Heart left ventricle (tissue), 16 donors: ENCODE results near the gene WDR5B. TPM values are rescaled to one million over a fixed set of nuclear protein-coding genes. Genes with fewer than 3 reads are reported as not detected.
"Not testable (repeated sequence)": the region's sequence is repeated elsewhere in the genome, so short reads cannot be mapped to it uniquely, and the experiment has no call there.

Experiments used
- ATAC-seq, 4 donors: fragments of 200-7000 bp; cut with Tn5 transposase; one replicate each; pipeline ENCODE4 v1.9.1; 2020 to 2022; ENCODE audit warnings: moderate library complexity in 4 of 4, mild to moderate bottlenecking in 3 of 4, moderate number of reproducible peaks in 1 of 4
- DNase-seq, 5 donors: peaks; one replicate each; pipeline ENCODE4 v3.0.0-alpha.2; 2020
- H3K27ac ChIP-seq, 12 donors: fragments of 200-600 bp; sonication (generic) in 4 of 12; one replicate each; pipeline versions ENCODE4 v1.5.0 to v1.8.0; 2016 to 2022; ENCODE audit warnings: mild to moderate bottlenecking in 2 of 12
- H3K27me3 ChIP-seq, 9 donors: fragments of 200-600 bp; sonication (generic) in 2 of 9; one replicate each; pipeline versions ENCODE4 v1.5.1 to v1.8.0; 2016 to 2022; ENCODE audit warnings: mild to moderate bottlenecking in 3 of 9
- H3K36me3 ChIP-seq, 9 donors: fragments of 200-600 bp; sonication (generic) in 2 of 9; one replicate each; pipeline versions ENCODE4 v1.5.0 to v1.8.0; 2018 to 2022; ENCODE audit warnings: mild to moderate bottlenecking in 2 of 9
- H3K4me1 ChIP-seq, 12 donors: fragments of 200-600 bp; sonication (generic) in 4 of 12; one replicate each; pipeline versions ENCODE4 v1.5.0 to v1.8.0; 2016 to 2022; ENCODE audit warnings: mild to moderate bottlenecking in 3 of 12
- H3K4me3 ChIP-seq, 12 donors: fragments of 200-600 bp; sonication (generic) in 4 of 12; one replicate each; pipeline versions ENCODE4 v1.5.0 to v1.8.0; 2017 to 2022; ENCODE audit warnings: mild to moderate bottlenecking in 9 of 12, moderate library complexity in 4 of 12
- H3K9me3 ChIP-seq, 12 donors: fragments of 200-600 bp; sonication (generic) in 4 of 12; one replicate each; pipeline versions ENCODE4 v1.5.0 to v1.8.0; 2016 to 2022; ENCODE audit warnings: mild to moderate bottlenecking in 1 of 12
- POLR2A ChIP-seq, 2 donors: fragments of 450-650 bp; IDR thresholded peaks; one replicate each; pipeline ENCODE4 v1.6.1; 2017; ENCODE audit warnings: antibody characterized with exemption in 2 of 2, mild to moderate bottlenecking in 2 of 2, moderate library complexity in 2 of 2
- WGBS, 4 donors: extraction: QIAGEN DNeasy Blood & Tissue Kit in 2 of 4; methylation state at CpG; one replicate each; pipeline versions ENCODE4 v1.1.5 to v1.1.7; 2013 to 2018; 5-methylcytosine and 5-hydroxymethylcytosine counted together
- intact Hi-C, 10 donors: fragments of 100-400 bp; cut with DNase I; formaldehyde crosslinking; loops; one replicate each; pipeline versions ENCODE4 v1.11.1 to v1.14.2; 2022
- polyA plus RNA-seq, 2 donors: library from polyadenylated mRNA; stranded (reverse); fragments of 200-250 nt; gene quantifications; one replicate each; pipeline ENCODE4 v1.2.3, GENCODE V29; 2013
- total RNA-seq, 9 donors: library from RNA; depleted of rRNA in 2 of 9; stranded (reverse); fragments of >200 nt in 2 of 9; fragmentation: NEBNext Ultra II Directional in 3 of 9; extraction: Animal tissue kit (Norgen Biotek cat#: 25700) in 3 of 9; gene quantifications; one replicate each; pipeline versions ENCODE4 v1.1.0 to v1.2.4, GENCODE V29; 2016 to 2023
- TF ChIP-seq, protein P1 (sequence below), 12 donors: fragments of 200-600 bp; sonication (generic) in 4 of 12; IDR thresholded peaks; one replicate each; pipeline versions ENCODE4 v1.5.0 to v1.8.0; 2018 to 2022; ENCODE audit warnings: antibody characterized with exemption in 12 of 12, mild to moderate bottlenecking in 5 of 12
- donor health status: ischemic (EF 13 %, LVEDD 7.1; RV severe dilation, severe dysfunction).
- donor health status: healthy with polysubstance abuse.
- donor health status: DM: no; HTN: yes; CAD: no.
- donor health status: DM: no; HTN: no; CAD: no.
- donor health status: ischemic (EF 25% LVEDD 6.9; RV normal size, moderate dysfunction).
- donor health status: ischemic (EF 25% LVEDD 5.7; RV mildly dilated, moderate dysfunction).
- donor health status: healthy.
- donor health status: DM: yes; HTN: yes; CAD: no.
- donor health status: ischemic (EF 35%, LVEDD 5.7; RV mildly dilated, moderate dysfunction).
- donor health status: nonischemic (EF 11% LVEDD 7.7; RV severe dilation, severe dysfunction).
- donor health status: DM: yes; HTN: yes; CAD: no.
- donor health status: PGD.
- donor health status: ischemic (EF 29% LVEDD 5.4; RV normal size, mild dysfunction).
- donor health status: nonischemic (EF 23%, LVEDD 6.1; RV moderate dilation, normal function).

WDR5B gene
- total and polyA plus RNA-seq, 11 donors: 1.3 to 4.9 (median 2.9) TPM

DNA sequence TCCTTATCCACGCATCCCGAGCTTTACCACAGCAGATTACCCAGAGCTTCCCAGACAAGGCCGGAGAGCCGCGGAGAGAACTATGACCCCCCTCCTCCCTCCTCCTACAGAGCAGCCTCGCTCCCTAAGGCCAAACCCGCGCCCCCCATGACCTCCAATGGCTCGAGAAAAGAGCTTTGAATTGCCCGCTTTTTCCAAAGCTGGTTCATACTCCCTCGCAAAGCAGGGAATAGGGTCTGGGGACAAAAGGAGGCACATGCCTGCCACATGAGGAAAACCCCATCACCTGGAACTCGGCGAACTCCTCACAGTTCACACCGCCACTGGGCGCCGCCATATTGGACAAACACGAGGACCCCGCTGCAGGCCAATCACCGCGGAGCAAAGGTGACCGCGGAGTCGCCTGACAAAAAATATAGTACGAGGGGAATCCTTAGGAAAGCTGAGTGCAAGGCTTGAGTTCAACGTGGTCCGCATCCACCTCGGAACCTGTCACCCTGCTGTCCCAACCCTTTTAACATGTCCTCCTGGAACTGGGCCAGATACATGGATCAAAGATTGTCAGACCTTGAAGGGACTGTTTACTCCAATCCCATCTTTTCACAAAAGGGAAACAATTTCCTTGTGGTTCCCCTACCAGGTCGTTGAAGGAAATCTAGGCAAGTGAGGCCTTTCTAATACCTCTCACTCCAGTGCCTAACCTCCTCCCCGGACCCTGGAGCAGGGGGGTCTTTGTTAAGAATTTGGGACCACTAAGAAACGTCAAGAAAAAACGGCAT lies 32.8 kb downstream of the WDR5B start, which contains the start of gene MIX23:
Gene MIX23, minus strand, starts transcription at position 344 of the 779 bp plus-strand sequence. Its CDS starts 7 bp downstream, at position 337.
- ATAC-seq: peak; percentile 80 to 87 (median 84)
- intact Hi-C loops: loop anchor here in 3 of 10 donors (5.0 to 10.0 kb wide), 3 partner anchors 294 to 838 kb away; partner anchors contain the start of genes GOLGB1 (in 1 of the 3) and POLQ (in 1 of the 3)

DNA sequence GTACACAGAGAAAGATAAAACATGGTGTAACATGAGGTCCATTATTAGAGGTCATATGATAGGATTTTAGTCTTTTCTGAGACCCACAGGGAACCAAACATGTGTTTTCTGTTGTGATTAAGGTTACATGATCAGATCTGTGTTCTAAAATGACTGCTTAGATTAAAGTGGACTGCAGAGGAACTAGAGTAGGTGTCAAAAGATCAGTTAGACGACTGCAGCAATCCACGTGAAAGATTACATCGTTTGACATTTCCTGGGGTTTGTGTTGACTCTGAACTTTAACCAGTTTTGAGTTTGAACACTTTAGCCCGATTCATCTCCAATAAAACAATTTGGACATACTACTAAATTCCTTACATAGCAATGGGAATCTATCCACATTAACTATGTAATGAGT lies 37.9 kb downstream of the WDR5B start:
- ATAC-seq: no peak
- Histone ChIP-seq H3K27me3 (no peaks in the 10 kb centered on the region), H3K4me3 (no peak overlapping the region), H3K9me3 (no peaks in the 10 kb centered on the region), H3K27ac (no peak overlapping the region), H3K36me3 (peaks cover 0 to 15% (median 0%) of the 10 kb centered on the region in 9 donors), H3K4me1 (peaks cover 0 to 15% (median 8%) of the 10 kb centered on the region in 12 donors)
- no peak for DNase-seq
- intact Hi-C loops: no loop called here
- TF ChIP-seq, protein P1, sequence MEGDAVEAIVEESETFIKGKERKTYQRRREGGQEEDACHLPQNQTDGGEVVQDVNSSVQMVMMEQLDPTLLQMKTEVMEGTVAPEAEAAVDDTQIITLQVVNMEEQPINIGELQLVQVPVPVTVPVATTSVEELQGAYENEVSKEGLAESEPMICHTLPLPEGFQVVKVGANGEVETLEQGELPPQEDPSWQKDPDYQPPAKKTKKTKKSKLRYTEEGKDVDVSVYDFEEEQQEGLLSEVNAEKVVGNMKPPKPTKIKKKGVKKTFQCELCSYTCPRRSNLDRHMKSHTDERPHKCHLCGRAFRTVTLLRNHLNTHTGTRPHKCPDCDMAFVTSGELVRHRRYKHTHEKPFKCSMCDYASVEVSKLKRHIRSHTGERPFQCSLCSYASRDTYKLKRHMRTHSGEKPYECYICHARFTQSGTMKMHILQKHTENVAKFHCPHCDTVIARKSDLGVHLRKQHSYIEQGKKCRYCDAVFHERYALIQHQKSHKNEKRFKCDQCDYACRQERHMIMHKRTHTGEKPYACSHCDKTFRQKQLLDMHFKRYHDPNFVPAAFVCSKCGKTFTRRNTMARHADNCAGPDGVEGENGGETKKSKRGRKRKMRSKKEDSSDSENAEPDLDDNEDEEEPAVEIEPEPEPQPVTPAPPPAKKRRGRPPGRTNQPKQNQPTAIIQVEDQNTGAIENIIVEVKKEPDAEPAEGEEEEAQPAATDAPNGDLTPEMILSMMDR (IDR thresholded peaks at IDR 0.05): no peak
- TF ChIP-seq POLR2A (IDR thresholded peaks at IDR 0.05): no peak
- WGBS, 4 donors: 63 to 68% (median 65%) methylated on average over 4 of the region's 4 CpGs

More for the DNA sequence above, 32.8 kb downstream of the WDR5B start, which contains the start of gene MIX23:
- 0% methylated on average over 22 to 31 of the region's 31 CpGs for WGBS, 4 donors
- Histone ChIP-seq H3K4me3 (peak within 1 kb of the TSS; percentile 63 to 94 (median 72)), H3K27me3 (no peaks in the 10 kb centered on the region), H3K27ac (peak within 1 kb of the TSS; percentile 49 to 94 (median 90)), H3K36me3 (peaks cover 0 to 9% (median 0%) of the 10 kb centered on the region in 9 donors), H3K9me3 (no peaks in the 10 kb centered on the region), H3K4me1 (peaks cover 0 to 44% (median 12%) of the 10 kb centered on the region in 12 donors)
- TF ChIP-seq, protein P1 (IDR thresholded peaks at IDR 0.05): peak in 2 of 12 donors; percentile 10 to 15
- TF ChIP-seq POLR2A (IDR thresholded peaks at IDR 0.05): no peak
- DNase-seq: peak; percentile 87 to 92 (median 89)

DNA sequence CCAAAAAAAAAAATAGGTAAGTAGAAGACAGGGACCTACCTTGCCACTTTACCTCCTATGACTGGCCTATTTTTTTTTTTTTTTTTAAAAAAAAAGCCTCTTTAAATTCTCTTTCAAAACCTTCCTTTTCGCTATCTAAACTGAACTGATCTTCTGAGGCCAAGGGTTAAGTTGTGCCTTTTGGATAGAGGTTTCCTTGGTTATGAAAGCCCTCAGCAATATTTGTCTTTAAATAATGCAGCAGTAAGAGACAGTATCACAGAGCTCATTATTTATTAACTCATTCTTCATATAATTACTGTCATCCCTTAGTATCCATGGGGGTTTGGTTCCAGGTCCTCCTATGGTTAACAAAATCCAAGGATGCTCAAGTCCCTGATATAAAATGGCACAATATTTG lies 41.8 kb downstream of the WDR5B start:
- DNase-seq (no peak), ATAC-seq (no peak)
- H3K9me3 ChIP-seq: no peaks in the 10 kb centered on the region
- H3K4me1 ChIP-seq: peaks cover 0 to 4% (median 0%) of the 10 kb centered on the region in 12 donors
- intact Hi-C loops: no loop called here
- H3K27ac ChIP-seq: no peak overlapping the region
- TF ChIP-seq, protein P1 (IDR thresholded peaks at IDR 0.05): no peak
- TF ChIP-seq POLR2A (IDR thresholded peaks at IDR 0.05): no peak
- peaks cover 0 to 35% (median 18%) of the 10 kb centered on the region in 9 donors for H3K36me3 ChIP-seq
- no peaks in the 10 kb centered on the region for H3K27me3 ChIP-seq
- H3K4me3 ChIP-seq: no peak overlapping the region
- WGBS, 4 donors: 98 to 100% (median 100%) methylated on average over 1 of the region's 1 CpG

DNA sequence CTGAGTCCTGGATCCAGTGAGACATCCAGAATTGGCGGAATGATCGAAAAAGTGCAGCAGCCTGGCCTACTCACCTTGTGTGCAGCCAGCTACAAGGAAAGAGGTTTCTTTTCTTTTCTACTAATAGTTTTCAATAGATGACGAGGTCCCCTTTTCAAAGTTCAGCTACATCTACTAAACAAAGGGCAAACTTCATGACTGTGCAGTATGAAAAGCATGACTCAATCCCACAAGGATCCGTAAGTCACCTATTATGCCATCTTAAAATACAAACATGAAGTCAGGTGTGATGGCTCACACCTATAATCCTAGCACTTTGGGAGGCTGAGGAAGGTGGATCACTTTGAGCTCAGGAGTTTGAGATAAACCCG lies 49.5 kb downstream of the WDR5B start:
- WGBS, 4 donors: 94 to 97% (median 95%) methylated on average over 5 of the region's 5 CpGs
- no peak overlapping the region for H3K4me3 ChIP-seq
- H3K27me3 ChIP-seq: no peaks in the 10 kb centered on the region
- intact Hi-C loops: loop anchor here in 1 of 10 donors (10.0 kb wide), 1 partner anchor 822 kb away; the partner anchor contains the start of gene POLQ
- no peak for ATAC-seq
- peaks cover 0 to 100% (median 82%) of the 10 kb centered on the region in 9 donors for H3K36me3 ChIP-seq
- no peak for DNase-seq
- no peak overlapping the region for H3K27ac ChIP-seq
- TF ChIP-seq, protein P1 (IDR thresholded peaks at IDR 0.05): no peak
- no peak for TF ChIP-seq POLR2A (IDR thresholded peaks at IDR 0.05)
- peaks cover 0 to 4% (median 0%) of the 10 kb centered on the region in 12 donors for H3K4me1 ChIP-seq
- no peaks in the 10 kb centered on the region for H3K9me3 ChIP-seq

DNA sequence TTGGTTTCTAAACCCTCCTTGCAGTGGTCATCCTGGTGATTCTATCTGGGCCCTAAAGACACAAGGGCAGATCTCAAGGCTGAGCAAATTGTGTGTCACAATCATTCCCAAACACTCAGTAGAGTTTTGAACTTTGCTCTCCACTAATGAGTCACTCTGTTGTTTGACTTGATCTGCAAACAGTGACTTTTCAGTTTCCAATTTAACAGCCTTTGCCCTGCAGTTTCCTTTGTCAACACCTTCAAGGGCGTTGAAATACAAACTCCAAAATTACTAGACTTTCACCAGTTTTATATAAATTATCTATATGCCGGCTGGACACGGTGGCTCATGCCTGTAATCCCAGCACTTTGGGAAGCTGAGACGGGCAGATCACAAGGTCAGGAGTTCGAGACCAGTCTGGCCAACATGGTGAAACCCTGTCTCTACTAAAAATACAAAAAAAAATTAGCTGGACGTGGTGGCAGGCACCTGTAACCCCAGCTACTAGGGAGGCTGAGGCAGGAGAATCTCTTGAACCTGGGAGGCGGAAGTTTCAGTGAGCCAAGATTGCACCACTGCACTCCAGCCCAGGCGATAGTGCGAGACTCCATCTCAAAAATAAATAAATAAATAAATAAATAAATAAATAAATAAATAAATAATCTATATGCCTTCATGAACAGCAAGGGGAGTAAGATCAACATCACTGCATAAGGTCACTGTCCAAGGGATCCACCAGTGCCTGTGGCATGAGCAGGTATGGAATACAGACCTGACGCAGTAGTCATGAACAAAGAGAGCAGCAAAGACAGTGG lies 50.1 kb downstream of the WDR5B start:
- H3K4me3 ChIP-seq, ATAC-seq, H3K4me1 ChIP-seq, H3K27me3 ChIP-seq, DNase-seq, H3K9me3 ChIP-seq, H3K27ac ChIP-seq: not testable (repeated sequence)
- peaks cover 0 to 100% (median 84%) of the 10 kb centered on the region in 9 donors for H3K36me3 ChIP-seq
- intact Hi-C loops: loop anchor here in 1 of 10 donors (10.0 kb wide), 1 partner anchor 821 kb away; the partner anchor contains the start of gene POLQ
- WGBS, 4 donors: 95 to 99% (median 96%) methylated on average over 10 of the region's 10 CpGs
